HL-60 (cell line): ENCODE results near the gene AMPD2.

Experiments used
- DNase-seq, 2 experiments: peaks; one replicate each; pipeline ENCODE4 v3.0.0-alpha.2; 2010 to 2020; ENCODE audit warnings: low read depth in 1 of 2, low spot score in 1 of 2
- H3K27ac ChIP-seq: fragments of 250-450 bp; sonication (Bioruptor Pico); replicated peaks from 2 replicates; pipeline ENCODE4 v1.5.1; 2020; ENCODE audit warnings: mild to moderate bottlenecking, moderate library complexity
- H3K27me3 ChIP-seq: fragments of 250-450 bp; sonication (Bioruptor Pico); 2 replicates; pipeline ENCODE4 v1.5.1; 2021; ENCODE audit warnings: mild to moderate bottlenecking, moderate library complexity; ENCODE audit not compliant: insufficient read depth, poor library complexity, severe bottlenecking
- H3K4me3 ChIP-seq: replicated peaks from 2 replicates; pipeline ENCODE4 v1.5.1; 2011; ENCODE audit warnings: mild to moderate bottlenecking, control low read depth, low read length; ENCODE audit not compliant: insufficient read depth
- GABPA ChIP-seq: IDR thresholded peaks from 2 replicates; pipeline ENCODE4 v1.6.1; 2012; ENCODE audit warnings: low read depth
- POLR2AphosphoS5 ChIP-seq: IDR thresholded peaks from 2 replicates; pipeline ENCODE4 v1.6.1; 2012; ENCODE audit warnings: low read depth
- SPI1 ChIP-seq: IDR thresholded peaks from 2 replicates; pipeline ENCODE4 v1.6.1; 2012; ENCODE audit warnings: low read depth, mild to moderate bottlenecking, borderline replicate concordance
- TF ChIP-seq, protein P1 (sequence below): IDR thresholded peaks from one replicate; pipeline ENCODE4 v1.5.1; 2011; ENCODE audit warnings: low read length, control low read depth, inconsistent platforms; ENCODE audit not compliant: insufficient read depth
- TF ChIP-seq, protein P2 (sequence below): IDR thresholded peaks from 2 replicates; pipeline ENCODE4 v1.6.1; 2012; ENCODE audit warnings: low read depth; ENCODE audit not compliant: insufficient replicate concordance

The AMPD2 gene

DNA sequence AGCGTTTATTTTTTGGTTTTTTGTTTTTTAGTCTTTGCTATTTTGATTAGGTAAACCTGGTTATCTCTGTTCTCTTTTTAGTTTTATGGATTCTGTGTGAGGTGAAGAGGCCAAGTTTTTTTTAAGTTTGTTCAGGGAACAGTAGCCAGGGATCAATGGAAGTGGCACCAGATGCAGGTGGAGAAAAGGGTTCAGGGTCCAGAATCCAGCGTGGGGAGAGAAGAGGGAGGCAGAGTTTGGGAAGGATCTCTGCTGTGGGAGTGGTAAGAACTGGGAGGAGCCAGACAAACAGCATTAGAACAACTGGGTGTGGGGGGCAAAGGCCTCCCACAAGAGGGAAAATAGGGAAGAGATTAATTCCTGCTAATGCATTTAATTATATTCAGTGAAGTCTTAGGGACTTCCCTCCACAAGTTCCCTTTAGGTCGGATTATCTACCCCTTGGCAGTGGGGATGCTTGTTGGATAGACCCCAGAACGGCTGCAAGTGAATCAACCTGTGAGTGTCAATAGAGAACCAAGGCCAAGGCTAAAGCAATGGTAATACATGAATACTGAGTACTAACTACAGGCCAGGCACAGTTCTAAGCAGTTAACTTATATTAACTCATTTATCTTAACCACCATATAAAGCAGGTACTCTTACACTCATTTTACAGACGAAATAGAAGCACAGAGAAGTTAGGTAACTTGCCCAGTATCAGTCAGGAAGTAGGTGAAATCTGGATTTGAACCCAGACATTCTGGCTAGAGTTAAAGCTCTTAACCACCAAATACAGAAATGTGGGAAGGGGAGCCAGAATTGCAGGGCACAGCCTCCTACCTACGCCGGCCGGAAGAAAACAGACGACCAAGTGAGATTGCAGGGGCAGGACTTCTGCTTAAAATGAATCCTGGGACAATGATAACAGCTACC, 719 bp upstream of the AMPD2 start:
- Histone ChIP-seq H3K4me3 (peak overlapping the region; percentile 94), H3K27me3 (no peaks in the 10 kb centered on the region), H3K27ac (peak overlapping the region; percentile 90)
- DNase-seq, result no peak
- peak; percentile 24; the same call in 1 of the 2 replicates for TF ChIP-seq GABPA
- TF ChIP-seq, protein P1, sequence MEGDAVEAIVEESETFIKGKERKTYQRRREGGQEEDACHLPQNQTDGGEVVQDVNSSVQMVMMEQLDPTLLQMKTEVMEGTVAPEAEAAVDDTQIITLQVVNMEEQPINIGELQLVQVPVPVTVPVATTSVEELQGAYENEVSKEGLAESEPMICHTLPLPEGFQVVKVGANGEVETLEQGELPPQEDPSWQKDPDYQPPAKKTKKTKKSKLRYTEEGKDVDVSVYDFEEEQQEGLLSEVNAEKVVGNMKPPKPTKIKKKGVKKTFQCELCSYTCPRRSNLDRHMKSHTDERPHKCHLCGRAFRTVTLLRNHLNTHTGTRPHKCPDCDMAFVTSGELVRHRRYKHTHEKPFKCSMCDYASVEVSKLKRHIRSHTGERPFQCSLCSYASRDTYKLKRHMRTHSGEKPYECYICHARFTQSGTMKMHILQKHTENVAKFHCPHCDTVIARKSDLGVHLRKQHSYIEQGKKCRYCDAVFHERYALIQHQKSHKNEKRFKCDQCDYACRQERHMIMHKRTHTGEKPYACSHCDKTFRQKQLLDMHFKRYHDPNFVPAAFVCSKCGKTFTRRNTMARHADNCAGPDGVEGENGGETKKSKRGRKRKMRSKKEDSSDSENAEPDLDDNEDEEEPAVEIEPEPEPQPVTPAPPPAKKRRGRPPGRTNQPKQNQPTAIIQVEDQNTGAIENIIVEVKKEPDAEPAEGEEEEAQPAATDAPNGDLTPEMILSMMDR, result no peak

DNA sequence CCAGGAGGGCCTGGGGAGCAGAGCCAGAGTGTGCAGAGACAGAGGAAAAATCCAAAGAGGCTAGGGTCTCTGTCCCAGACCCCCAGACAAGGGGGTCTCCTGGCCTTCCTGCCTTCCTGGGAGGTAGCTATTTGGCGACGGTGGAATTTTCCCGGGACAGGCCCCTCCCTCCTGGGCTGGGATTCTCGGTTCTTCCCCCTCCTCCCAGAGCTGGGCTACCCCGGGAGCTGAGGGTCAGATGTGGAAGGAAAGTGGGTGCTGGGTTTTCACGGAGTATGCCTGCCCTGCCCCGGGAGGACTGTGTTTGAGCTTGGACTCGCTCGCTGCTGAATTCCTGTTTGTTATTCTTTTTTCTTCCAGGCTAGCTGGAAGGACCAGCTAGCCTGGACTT, 759 bp downstream of the AMPD2 start:
- Histone ChIP-seq H3K27me3 (no peaks in the 10 kb centered on the region), H3K4me3 (peak overlapping the region; percentile 94), H3K27ac (peak overlapping the region; percentile 90)
- DNase-seq, result no peak
- TF ChIP-seq, protein P1, result no peak
- TF ChIP-seq SPI1 (no peak), POLR2AphosphoS5 (no peak), GABPA (no peak)
- TF ChIP-seq, protein P2, sequence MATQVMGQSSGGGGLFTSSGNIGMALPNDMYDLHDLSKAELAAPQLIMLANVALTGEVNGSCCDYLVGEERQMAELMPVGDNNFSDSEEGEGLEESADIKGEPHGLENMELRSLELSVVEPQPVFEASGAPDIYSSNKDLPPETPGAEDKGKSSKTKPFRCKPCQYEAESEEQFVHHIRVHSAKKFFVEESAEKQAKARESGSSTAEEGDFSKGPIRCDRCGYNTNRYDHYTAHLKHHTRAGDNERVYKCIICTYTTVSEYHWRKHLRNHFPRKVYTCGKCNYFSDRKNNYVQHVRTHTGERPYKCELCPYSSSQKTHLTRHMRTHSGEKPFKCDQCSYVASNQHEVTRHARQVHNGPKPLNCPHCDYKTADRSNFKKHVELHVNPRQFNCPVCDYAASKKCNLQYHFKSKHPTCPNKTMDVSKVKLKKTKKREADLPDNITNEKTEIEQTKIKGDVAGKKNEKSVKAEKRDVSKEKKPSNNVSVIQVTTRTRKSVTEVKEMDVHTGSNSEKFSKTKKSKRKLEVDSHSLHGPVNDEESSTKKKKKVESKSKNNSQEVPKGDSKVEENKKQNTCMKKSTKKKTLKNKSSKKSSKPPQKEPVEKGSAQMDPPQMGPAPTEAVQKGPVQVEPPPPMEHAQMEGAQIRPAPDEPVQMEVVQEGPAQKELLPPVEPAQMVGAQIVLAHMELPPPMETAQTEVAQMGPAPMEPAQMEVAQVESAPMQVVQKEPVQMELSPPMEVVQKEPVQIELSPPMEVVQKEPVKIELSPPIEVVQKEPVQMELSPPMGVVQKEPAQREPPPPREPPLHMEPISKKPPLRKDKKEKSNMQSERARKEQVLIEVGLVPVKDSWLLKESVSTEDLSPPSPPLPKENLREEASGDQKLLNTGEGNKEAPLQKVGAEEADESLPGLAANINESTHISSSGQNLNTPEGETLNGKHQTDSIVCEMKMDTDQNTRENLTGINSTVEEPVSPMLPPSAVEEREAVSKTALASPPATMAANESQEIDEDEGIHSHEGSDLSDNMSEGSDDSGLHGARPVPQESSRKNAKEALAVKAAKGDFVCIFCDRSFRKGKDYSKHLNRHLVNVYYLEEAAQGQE, result no peak

DNA sequence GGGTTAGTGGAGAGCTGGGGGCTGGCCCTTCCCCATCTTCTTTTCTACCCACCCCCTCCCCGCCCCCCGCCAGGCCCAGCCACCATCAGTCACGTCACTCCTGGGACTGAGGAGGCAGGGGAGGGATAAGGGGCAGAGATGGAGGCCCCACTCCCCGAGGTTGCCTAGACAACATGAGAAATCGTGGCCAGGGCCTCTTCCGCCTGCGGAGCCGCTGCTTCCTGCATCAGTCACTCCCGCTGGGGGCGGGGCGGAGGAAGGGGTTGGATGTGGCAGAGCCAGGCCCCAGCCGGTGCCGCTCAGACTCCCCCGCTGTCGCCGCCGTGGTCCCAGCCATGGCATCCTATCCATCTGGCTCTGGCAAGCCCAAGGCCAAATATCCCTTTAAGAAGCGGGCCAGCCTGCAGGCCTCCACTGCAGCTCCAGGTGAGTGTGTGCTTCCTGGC, 1.2 kb downstream of the AMPD2 start:
- Histone ChIP-seq H3K27me3 (no peaks in the 10 kb centered on the region), H3K4me3 (peak overlapping the region; percentile 94), H3K27ac (peak overlapping the region; percentile 90)
- peak; percentile 95 to 98 for DNase-seq
- TF ChIP-seq, protein P2, result no peak
- TF ChIP-seq POLR2AphosphoS5 (peak; percentile 35; the same call in 1 of the 2 replicates), SPI1 (no peak), GABPA (peak; percentile 46; the same call in 1 of the 2 replicates)
- TF ChIP-seq, protein P1, result no peak
